ENCODE measurements around the gene FBH1.
"Not testable (repeated sequence)": the region's sequence is repeated elsewhere in the genome, so short reads cannot be mapped to it uniquely, and the experiment has no call there.

DNA sequence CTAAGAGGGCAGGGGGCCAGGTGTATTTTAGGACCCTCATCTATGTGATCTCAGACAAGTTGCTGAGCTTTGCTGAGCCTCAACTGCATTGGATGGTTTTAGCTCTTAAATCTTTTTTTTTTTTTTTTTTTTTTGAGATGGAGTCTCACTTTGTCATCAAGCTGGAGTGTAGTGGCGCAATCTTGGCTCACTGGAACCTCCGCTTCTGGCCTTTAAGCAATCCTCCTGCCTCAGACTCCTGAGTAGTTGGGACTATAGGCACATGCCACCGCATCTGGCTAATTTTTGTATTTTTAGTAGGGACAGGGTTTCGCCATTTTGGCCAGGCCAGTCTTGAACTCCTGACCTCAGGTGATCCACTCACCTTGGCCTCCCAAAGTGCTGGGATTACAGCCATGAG lies 43.4 kb upstream of the FBH1 start:
- TF ChIP-seq, protein P1, sequence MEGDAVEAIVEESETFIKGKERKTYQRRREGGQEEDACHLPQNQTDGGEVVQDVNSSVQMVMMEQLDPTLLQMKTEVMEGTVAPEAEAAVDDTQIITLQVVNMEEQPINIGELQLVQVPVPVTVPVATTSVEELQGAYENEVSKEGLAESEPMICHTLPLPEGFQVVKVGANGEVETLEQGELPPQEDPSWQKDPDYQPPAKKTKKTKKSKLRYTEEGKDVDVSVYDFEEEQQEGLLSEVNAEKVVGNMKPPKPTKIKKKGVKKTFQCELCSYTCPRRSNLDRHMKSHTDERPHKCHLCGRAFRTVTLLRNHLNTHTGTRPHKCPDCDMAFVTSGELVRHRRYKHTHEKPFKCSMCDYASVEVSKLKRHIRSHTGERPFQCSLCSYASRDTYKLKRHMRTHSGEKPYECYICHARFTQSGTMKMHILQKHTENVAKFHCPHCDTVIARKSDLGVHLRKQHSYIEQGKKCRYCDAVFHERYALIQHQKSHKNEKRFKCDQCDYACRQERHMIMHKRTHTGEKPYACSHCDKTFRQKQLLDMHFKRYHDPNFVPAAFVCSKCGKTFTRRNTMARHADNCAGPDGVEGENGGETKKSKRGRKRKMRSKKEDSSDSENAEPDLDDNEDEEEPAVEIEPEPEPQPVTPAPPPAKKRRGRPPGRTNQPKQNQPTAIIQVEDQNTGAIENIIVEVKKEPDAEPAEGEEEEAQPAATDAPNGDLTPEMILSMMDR (IDR thresholded peaks at IDR 0.05; ENCODE audit: low read length): not testable (repeated sequence)
- not testable (repeated sequence) for TF ChIP-seq EZH2 (IDR thresholded peaks at IDR 0.05; ENCODE audit: borderline replicate concordance, low read length)

Measured in OCI-LY1 (cell line).